HCT116 (cell line): ENCODE measurements around the gene PRKN. TPM values are rescaled to one million over a fixed set of nuclear protein-coding genes. Genes with fewer than 3 reads are reported as not detected.

ENCODE experiments used
- ATAC-seq: fragments of 200-7000 bp; cut with Tn5 transposase; 2 replicates; pipeline ENCODE4 v1.9.1; 2020; ENCODE audit warnings: mild to moderate bottlenecking, moderate library complexity
- BruUV-seq: library from RNA; stranded (reverse); fragments of 400-500 nt; replicated peaks from 2 replicates; lab custom pipeline; 2021; lab: Mats Ljungman, UMichigan
- CTCF ChIA-PET: fragments of 300-600 bp; sonication (Branson Sonifier 250); formaldehyde crosslinking; loops from one replicate; lab custom pipeline; 2021; ENCODE audit warnings: antibody characterized with exemption; lab: Charles Lee
- POLR2A ChIA-PET: fragments of 300-600, 350-600 bp; sonication (Branson Sonifier 250); formaldehyde crosslinking; loops from one replicate; lab custom pipeline; 2021; ENCODE audit warnings: antibody characterized with exemption; lab: Charles Lee
- RAD21 ChIA-PET, 2 experiments: fragments of 300-600 bp; sonication (Branson Sonifier 250); formaldehyde crosslinking; loops; one replicate each; lab custom pipeline; 2023; ENCODE audit warnings: low total read pairs in 2 of 2; ENCODE audit not compliant: uncharacterized antibody in 2 of 2, unreplicated experiment in 2 of 2, low non-redundant PET in 1 of 2; lab: Charles Lee
- DNase-seq: peaks from one replicate; pipeline ENCODE4 v3.0.0-alpha.2; 2010; ENCODE audit warnings: low read depth, low spot score
- H2AFZ ChIP-seq: fragments of 200-600 bp; shearing (Covaris generic), sonication (generic); 2 replicates; pipeline ENCODE4 v1.6.1; 2017; ENCODE audit warnings: low read depth, mixed run types, mixed read lengths, antibody characterized with exemption, low read length; ENCODE audit not compliant: poor library complexity, severe bottlenecking
- H3K27ac ChIP-seq: 2 replicates; pipeline ENCODE4 v1.5.1; 2012; ENCODE audit warnings: low read depth, low read length
- H3K27me3 ChIP-seq: fragments of 200-600 bp; sonication (generic); 2 replicates; pipeline ENCODE4 v1.6.1; 2016; ENCODE audit warnings: mixed run types, low read length, mixed read lengths; ENCODE audit not compliant: insufficient read depth
- H3K36me3 ChIP-seq, 2 experiments: fragments of 200-500 bp in 1 of 2; fragments of 200-600 bp in 1 of 2; sonication (Bioruptor generic) in 1 of 2; sonication (generic) in 1 of 2; 2 replicates each; pipeline versions ENCODE4 v1.5.1 to v1.6.1; 2014 to 2016; ENCODE audit warnings: low read length in 2 of 2, inconsistent platforms in 1 of 2, mixed read lengths in 1 of 2, mixed run types in 1 of 2; ENCODE audit not compliant: insufficient read depth in 2 of 2, control insufficient read depth in 1 of 2
- H3K4me1 ChIP-seq, 2 experiments: fragments of 200-600 bp in 1 of 2; sonication (generic) in 1 of 2; 2 replicates each; pipeline versions ENCODE4 v1.5.1 to v1.6.1; 2012 to 2017; ENCODE audit warnings: low read length in 2 of 2, inconsistent platforms in 1 of 2, mild to moderate bottlenecking in 1 of 2, mixed read lengths in 1 of 2, mixed run types in 1 of 2, moderate library complexity in 1 of 2; ENCODE audit not compliant: insufficient read depth in 2 of 2, control insufficient read depth in 1 of 2
- H3K4me2 ChIP-seq: fragments of 200-600 bp; sonication (generic); 2 replicates; pipeline ENCODE4 v1.6.1; 2017; ENCODE audit warnings: mixed run types, low read length, mixed read lengths
- H3K4me3 ChIP-seq, 2 experiments: fragments of 200-600 bp in 1 of 2; sonication (generic) in 1 of 2; replicated peaks in 1 of 2; 2 replicates each; pipeline ENCODE4 v1.5.1; 2011 to 2016; ENCODE audit warnings: low read length in 2 of 2, control low read depth in 1 of 2, low read depth in 1 of 2, mild to moderate bottlenecking in 1 of 2, mixed read lengths in 1 of 2, mixed run types in 1 of 2
- H3K79me2 ChIP-seq: fragments of 200-600 bp; sonication (generic); 2 replicates; pipeline ENCODE4 v1.6.1; 2017; ENCODE audit warnings: mild to moderate bottlenecking, mixed run types, low read length, moderate library complexity, mixed read lengths; ENCODE audit not compliant: insufficient read depth
- H3K9ac ChIP-seq: fragments of 200-600 bp; sonication (generic); 2 replicates; pipeline ENCODE4 v1.6.1; 2016; ENCODE audit warnings: low read length, mixed read lengths
- H3K9me2 ChIP-seq: fragments of 200-600 bp; sonication (generic), shearing (Covaris generic); 2 replicates; pipeline ENCODE4 v1.6.1; 2017; ENCODE audit warnings: mixed run types, mild to moderate bottlenecking, moderate library complexity; ENCODE audit not compliant: insufficient read depth
- H3K9me3 ChIP-seq, 2 experiments: fragments of 200-500 bp in 1 of 2; fragments of 200-600 bp in 1 of 2; sonication (Bioruptor generic) in 1 of 2; sonication (generic) in 1 of 2; 2 replicates each; pipeline ENCODE4 v1.6.1; 2014 to 2017; ENCODE audit warnings: low read length in 2 of 2, mixed read lengths in 2 of 2, inconsistent platforms in 1 of 2, low read depth in 1 of 2, mild to moderate bottlenecking in 1 of 2, mixed run types in 1 of 2, moderate library complexity in 1 of 2; ENCODE audit not compliant: control insufficient read depth in 1 of 2, insufficient read depth in 1 of 2
- H4K20me1 ChIP-seq: fragments of 200-600 bp; sonication (generic), shearing (Covaris generic); 2 replicates; pipeline ENCODE4 v1.6.1; 2017; ENCODE audit warnings: mixed run types, mild to moderate bottlenecking, moderate library complexity; ENCODE audit not compliant: insufficient read depth
- CBX3 ChIP-seq: IDR thresholded peaks from 2 replicates; pipeline ENCODE4 v1.6.1; 2012; ENCODE audit warnings: low read depth
- CTCF ChIP-seq, 3 experiments: fragments of 200-600 bp in 1 of 3; sonication (generic) in 1 of 3; IDR thresholded peaks in 2 of 3; conservative IDR thresholded peaks in 1 of 3; 2 replicates each; pipeline ENCODE4 v1.5.1; 2012 to 2017; ENCODE audit warnings: low read depth in 2 of 3, low read length in 2 of 3, antibody characterized with exemption in 1 of 3, borderline replicate concordance in 1 of 3, control low read depth in 1 of 3, mild to moderate bottlenecking in 1 of 3, mixed read lengths in 1 of 3, mixed run types in 1 of 3, moderate library complexity in 1 of 3; ENCODE audit not compliant: insufficient read depth in 1 of 3
- EZH2phosphoT487 ChIP-seq: fragments of 200-600 bp; IDR thresholded peaks from 2 replicates; pipeline ENCODE4 v1.6.1; 2018; ENCODE audit warnings: antibody characterized with exemption, borderline replicate concordance
- FOSL1 ChIP-seq: IDR thresholded peaks from 2 replicates; pipeline ENCODE4 v1.6.1; 2012; ENCODE audit warnings: low read depth
- JUND ChIP-seq: IDR thresholded peaks from 2 replicates; pipeline ENCODE4 v1.6.1; 2012
- MAX ChIP-seq: IDR thresholded peaks from 2 replicates; pipeline ENCODE4 v1.6.1; 2012
- RAD21 ChIP-seq: IDR thresholded peaks from 2 replicates; pipeline ENCODE4 v1.6.1; 2012; ENCODE audit warnings: low read depth, mild to moderate bottlenecking
- SP1 ChIP-seq: IDR thresholded peaks from 2 replicates; pipeline ENCODE4 v1.6.1; 2012; ENCODE audit warnings: low read depth
- SRF ChIP-seq: IDR thresholded peaks from 2 replicates; pipeline ENCODE4 v1.6.1; 2012; ENCODE audit warnings: low read depth
- TCF7L2 ChIP-seq: IDR thresholded peaks from 2 replicates; pipeline ENCODE4 v1.7.0; 2011; ENCODE audit warnings: borderline replicate concordance, inconsistent platforms; ENCODE audit not compliant: insufficient read depth, insufficient read length; ENCODE audit errors: extremely low read depth
- YY1 ChIP-seq: IDR thresholded peaks from 2 replicates; pipeline ENCODE4 v1.6.1; 2011; ENCODE audit warnings: low read length, low read depth, moderate library complexity, mild to moderate bottlenecking; ENCODE audit not compliant: insufficient replicate concordance; ENCODE audit errors: extremely low read depth
- ZFX ChIP-seq: fragments of 450-650 bp; IDR thresholded peaks from 2 replicates; pipeline ENCODE4 v1.6.1; 2017
- intact Hi-C: fragments of 100-400 bp; cut with micrococcal nuclease; formaldehyde crosslinking; loops from 2 replicates; pipeline ENCODE4 v1.10.0; 2022
- total RNA-seq: library from RNA; stranded (reverse); gene quantifications from one replicate; pipeline ENCODE4 v1.2.1, GENCODE V29; 2021; ENCODE audit not compliant: unreplicated experiment
- TF ChIP-seq, protein P1 (sequence below): IDR thresholded peaks from 2 replicates; pipeline ENCODE4 v1.6.1; 2012; ENCODE audit warnings: low read depth

PRKN gene
- total RNA-seq, 1 experiment from 2014 or later = 2.6 TPM

- Histone ChIP-seq H3K4me1 (no peaks in the 10 kb centered on the region), H3K9ac (no peak overlapping the region), H3K36me3 (no peaks in the 10 kb centered on the region), H3K4me3 (no peak overlapping the region), H3K79me2 (no peaks in the 10 kb centered on the region), H3K27me3 (no peaks in the 10 kb centered on the region), H3K4me2 (no peak overlapping the region), H2AFZ (no peak overlapping the region)
- no TSS peak for BruUV-seq
- ATAC-seq (no peak), DNase-seq (no peak)
- ChIA-PET POLR2A (no interaction called here), RAD21 (no interaction called here)
- intact Hi-C loops = no loop called here
- TF ChIP-seq SP1 (no peak), ZFX (no peak), RAD21 (no peak), EZH2phosphoT487 (no peak), MAX (no peak), CBX3 (no peak), FOSL1 (no peak), SRF (no peak), YY1 (no peak), JUND (no peak), TCF7L2 (no peak), CTCF (IDR thresholded peaks at IDR 0.05 in 2 of 3, conservative IDR thresholded peaks at IDR 0.05 in 1 of 3; ENCODE audit: borderline replicate concordance in 1 of 3, insufficient read depth in 1 of 3, low read depth in 2 of 3, low read length in 2 of 3) (no peak)
- TF ChIP-seq, protein P1, sequence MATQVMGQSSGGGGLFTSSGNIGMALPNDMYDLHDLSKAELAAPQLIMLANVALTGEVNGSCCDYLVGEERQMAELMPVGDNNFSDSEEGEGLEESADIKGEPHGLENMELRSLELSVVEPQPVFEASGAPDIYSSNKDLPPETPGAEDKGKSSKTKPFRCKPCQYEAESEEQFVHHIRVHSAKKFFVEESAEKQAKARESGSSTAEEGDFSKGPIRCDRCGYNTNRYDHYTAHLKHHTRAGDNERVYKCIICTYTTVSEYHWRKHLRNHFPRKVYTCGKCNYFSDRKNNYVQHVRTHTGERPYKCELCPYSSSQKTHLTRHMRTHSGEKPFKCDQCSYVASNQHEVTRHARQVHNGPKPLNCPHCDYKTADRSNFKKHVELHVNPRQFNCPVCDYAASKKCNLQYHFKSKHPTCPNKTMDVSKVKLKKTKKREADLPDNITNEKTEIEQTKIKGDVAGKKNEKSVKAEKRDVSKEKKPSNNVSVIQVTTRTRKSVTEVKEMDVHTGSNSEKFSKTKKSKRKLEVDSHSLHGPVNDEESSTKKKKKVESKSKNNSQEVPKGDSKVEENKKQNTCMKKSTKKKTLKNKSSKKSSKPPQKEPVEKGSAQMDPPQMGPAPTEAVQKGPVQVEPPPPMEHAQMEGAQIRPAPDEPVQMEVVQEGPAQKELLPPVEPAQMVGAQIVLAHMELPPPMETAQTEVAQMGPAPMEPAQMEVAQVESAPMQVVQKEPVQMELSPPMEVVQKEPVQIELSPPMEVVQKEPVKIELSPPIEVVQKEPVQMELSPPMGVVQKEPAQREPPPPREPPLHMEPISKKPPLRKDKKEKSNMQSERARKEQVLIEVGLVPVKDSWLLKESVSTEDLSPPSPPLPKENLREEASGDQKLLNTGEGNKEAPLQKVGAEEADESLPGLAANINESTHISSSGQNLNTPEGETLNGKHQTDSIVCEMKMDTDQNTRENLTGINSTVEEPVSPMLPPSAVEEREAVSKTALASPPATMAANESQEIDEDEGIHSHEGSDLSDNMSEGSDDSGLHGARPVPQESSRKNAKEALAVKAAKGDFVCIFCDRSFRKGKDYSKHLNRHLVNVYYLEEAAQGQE = no peak
- TF ChIP-seq, all 23 proteins: peak for 0
- CTCF ChIA-PET = no interaction called here
- H3K27ac ChIP-seq = no peak overlapping the region
- H3K9me3 ChIP-seq = no peaks in the 10 kb centered on the region; a peak in 1 of 4 replicates
- no peaks in the 10 kb centered on the region for H3K9me2 ChIP-seq
- H4K20me1 ChIP-seq = no peaks in the 10 kb centered on the region
Observed at GRCh38 chr6:162307865-162308264, 419.7 kb downstream of the PRKN start.
